HepG2 (cell line): ENCODE data around the gene ARHGEF16. TPM values are rescaled to one million over a fixed set of nuclear protein-coding genes. Genes with fewer than 3 reads are reported as not detected.

Experiments used
- ATAC-seq: fragments of 200-7000 bp; cut with Tn5 transposase; 3 replicates; pipeline ENCODE4 v1.9.1; 2020; ENCODE audit warnings: mild to moderate bottlenecking, moderate library complexity
- BruUV-seq: library from RNA; stranded (reverse); fragments of 400-500 nt; replicated peaks from 2 replicates; lab custom pipeline; 2021; lab: Mats Ljungman, UMichigan
- CTCF ChIA-PET: fragments of 300-600 bp; formaldehyde crosslinking; extraction: SDS; loops from one replicate; lab custom pipeline; 2021; ENCODE audit warnings: low total read pairs, inconsistent platforms, low intra/inter-chr PET ratio; lab: Yijun Ruan, JAX
- POLR2A ChIA-PET: fragments of 350-600 bp; sonication (Branson Sonifier 250); formaldehyde crosslinking; loops from one replicate; lab custom pipeline; 2020; ENCODE audit warnings: antibody characterized with exemption, inconsistent platforms; lab: Yijun Ruan, JAX
- DNase-seq: peaks from one replicate; pipeline ENCODE4 v3.0.0-alpha.2; 2015; ENCODE audit warnings: low spot score
- FAIRE-seq: peaks from 3 replicates; lab custom pipeline; 2011; peaks lifted over from hg19 to GRCh38; lab: Jason Lieb, UNC
- H2AFZ ChIP-seq: one replicate; pipeline ENCODE4 v1.6.1; 2011; ENCODE audit warnings: low read length, inconsistent platforms
- H3K27ac ChIP-seq: fragments of 300-600 bp; 3 replicates; pipeline ENCODE4 v1.8.0; 2011; ENCODE audit warnings: mixed run types, mild to moderate bottlenecking, mixed read lengths, low read length, inconsistent platforms; ENCODE audit not compliant: insufficient read depth; ENCODE audit errors: extremely low read length
- H3K27me3 ChIP-seq, 2 experiments: fragments of 200-600 bp in 1 of 2; 2 replicates in 1 of 2; 3 replicates in 1 of 2; pipeline versions ENCODE4 v1.6.0 to v1.8.0; 2011; ENCODE audit warnings: low read length in 2 of 2, mild to moderate bottlenecking in 2 of 2, moderate library complexity in 2 of 2, inconsistent platforms in 1 of 2; ENCODE audit not compliant: insufficient read depth in 2 of 2, control insufficient read depth in 1 of 2
- H3K36me3 ChIP-seq, 2 experiments: fragments of 200-600 bp in 1 of 2; replicated peaks in 1 of 2; 2 replicates in 1 of 2; 3 replicates in 1 of 2; pipeline versions ENCODE4 v1.5.1 to v1.8.0; 2011; ENCODE audit warnings: low read length in 2 of 2, inconsistent platforms in 1 of 2; ENCODE audit not compliant: insufficient read depth in 2 of 2, control insufficient read depth in 1 of 2
- H3K4me1 ChIP-seq: 2 replicates; pipeline ENCODE4 v1.5.1; 2012; ENCODE audit warnings: low read length, inconsistent platforms; ENCODE audit not compliant: insufficient read depth
- H3K4me2 ChIP-seq: 2 replicates; pipeline ENCODE4 v1.6.0; 2011; ENCODE audit warnings: low read depth, low read length, inconsistent platforms
- H3K4me3 ChIP-seq, 3 experiments: fragments of 200-600 bp in 1 of 3; sonication (generic), shearing (Covaris generic) in 1 of 3; replicated peaks in 1 of 3; 2 replicates each; pipeline ENCODE4 v1.5.1; 2011 to 2016; ENCODE audit warnings: low read length in 3 of 3, inconsistent platforms in 2 of 3, low read depth in 2 of 3, mild to moderate bottlenecking in 2 of 3, control low read depth in 1 of 3, mixed read lengths in 1 of 3; ENCODE audit not compliant: insufficient read depth in 1 of 3
- H3K79me2 ChIP-seq: one replicate; pipeline ENCODE4 v1.6.1; 2011; ENCODE audit warnings: low read length, inconsistent platforms; ENCODE audit not compliant: insufficient read depth
- H3K9ac ChIP-seq: 2 replicates; pipeline ENCODE4 v1.6.0; 2011; ENCODE audit warnings: mild to moderate bottlenecking, low read depth, low read length, inconsistent platforms; ENCODE audit not compliant: insufficient read depth
- H3K9me3 ChIP-seq: 2 replicates; pipeline ENCODE4 v1.5.1; 2012; ENCODE audit warnings: mild to moderate bottlenecking, low read length
- H4K20me1 ChIP-seq: 2 replicates; pipeline ENCODE4 v1.6.0; 2011; ENCODE audit warnings: inconsistent platforms, mild to moderate bottlenecking, low read length, moderate library complexity; ENCODE audit not compliant: insufficient read depth
- GABPB1 ChIP-seq: IDR thresholded peaks from 2 replicates; pipeline ENCODE4 v1.6.1; 2016; ENCODE audit warnings: mild to moderate bottlenecking, missing genetic modification reagents, moderate library complexity, missing compliant biosample characterization
- HMG20B ChIP-seq: conservative IDR thresholded peaks from 2 replicates; pipeline ENCODE4 v1.6.1; 2016; ENCODE audit warnings: missing genetic modification reagents, missing compliant biosample characterization
- ISL2 ChIP-seq: sonication (generic); formaldehyde crosslinking; IDR thresholded peaks from 2 replicates; pipeline ENCODE4 v1.5.0; 2020; ENCODE audit warnings: missing genetic modification reagents
- KLF16 ChIP-seq, 2 experiments: sonication (generic) in 1 of 2; formaldehyde crosslinking in 1 of 2; IDR thresholded peaks; 2 replicates each; pipeline versions ENCODE4 v1.6.1 to v1.8.0; 2016 to 2023; ENCODE audit warnings: missing genetic modification reagents in 2 of 2, missing compliant biosample characterization in 1 of 2
- NKX3-1 ChIP-seq: sonication (generic); formaldehyde crosslinking; IDR thresholded peaks from 2 replicates; pipeline ENCODE4 v1.5.0; 2020; ENCODE audit warnings: missing genetic modification reagents
- SALL1 ChIP-seq: sonication (generic); formaldehyde crosslinking; IDR thresholded peaks from 2 replicates; pipeline ENCODE4 v1.8.0; 2022; ENCODE audit warnings: mild to moderate bottlenecking, missing genetic modification reagents
- SNAPC2 ChIP-seq: sonication (generic); formaldehyde crosslinking; IDR thresholded peaks from 2 replicates; pipeline ENCODE4 v1.8.1; 2022; ENCODE audit warnings: mild to moderate bottlenecking, missing genetic modification reagents
- ZBTB21 ChIP-seq: sonication (generic); formaldehyde crosslinking; IDR thresholded peaks from 2 replicates; pipeline ENCODE4 v1.4.0; 2020; ENCODE audit warnings: missing genetic modification reagents
- ZBTB7B ChIP-seq: sonication (generic); formaldehyde crosslinking; IDR thresholded peaks from 2 replicates; pipeline ENCODE4 v1.4.0; 2020; ENCODE audit warnings: missing genetic modification reagents
- ZNF441 ChIP-seq: sonication (generic); formaldehyde crosslinking; IDR thresholded peaks from 2 replicates; pipeline ENCODE4 v1.7.0; 2021; ENCODE audit warnings: missing genetic modification reagents, borderline replicate concordance
- ZNF563 ChIP-seq: sonication (generic); formaldehyde crosslinking; IDR thresholded peaks from 2 replicates; pipeline ENCODE4 v1.8.0; 2022; ENCODE audit warnings: mild to moderate bottlenecking, moderate library complexity, missing genetic modification reagents
- ZNF784 ChIP-seq: sonication (generic); formaldehyde crosslinking; IDR thresholded peaks from 2 replicates; pipeline ENCODE4 v1.5.1; 2020; ENCODE audit warnings: missing genetic modification reagents, mild to moderate bottlenecking, borderline replicate concordance
- WGBS: methylation state at CpG from one replicate; pipeline ENCODE4 v1.1.6; 2017; ENCODE audit warnings: low lambda C conversion rate; 5-methylcytosine and 5-hydroxymethylcytosine counted together
- in situ Hi-C: cut with HindIII; loops from 2 replicates; pipeline ENCODE4 v1.10.0; 2017; ENCODE audit warnings: low pct_unique_long_range_greater_than_20kb; ENCODE audit not compliant: extremely low pct_ligation_motif_present
- intact Hi-C: fragments of 100-400 bp; cut with micrococcal nuclease; formaldehyde crosslinking; loops from one replicate; pipeline ENCODE4 v1.10.0; 2022; ENCODE audit not compliant: unreplicated experiment
- polyA plus RNA-seq, 8 experiments: library from polyadenylated mRNA; depleted of rRNA in 3 of 8; stranded (reverse) in 7 of 8; unstranded in 1 of 8; fragments of >200 nt; fragmentation: Illumina TruSeq in 4 of 8; extraction: Trizol in 4 of 8; gene quantifications; 2 replicates each; pipeline versions ENCODE4 v1.2.1 to v1.2.3, GENCODE V29; 2011 to 2016; ENCODE audit warnings: low read depth in 4 of 8, missing spikeins in 1 of 8, mixed read lengths in 1 of 8; ENCODE audit not compliant: insufficient read depth in 1 of 8
- total RNA-seq, 5 experiments: library from RNA; depleted of rRNA; stranded (reverse); fragments of >200 nt; fragmentation: Illumina TruSeq; extraction: Trizol; gene quantifications; 2 replicates each; pipeline ENCODE4 v1.2.3, GENCODE V29; 2016; ENCODE audit warnings: low read depth in 1 of 5
- TF ChIP-seq, protein P1 (sequence below): sonication (generic); formaldehyde crosslinking; IDR thresholded peaks from 2 replicates; pipeline ENCODE4 v1.4.0; 2020; ENCODE audit warnings: missing genetic modification reagents
- TF ChIP-seq, protein P2 (sequence below): sonication (generic); formaldehyde crosslinking; IDR thresholded peaks from 2 replicates; pipeline ENCODE4 v1.5.0; 2020; ENCODE audit warnings: mild to moderate bottlenecking, missing genetic modification reagents, borderline replicate concordance

The ARHGEF16 gene
- total and polyA plus RNA-seq, 2 of the 13 experiments (the other 11 are each of a cell fraction or from before 2014, with no cell fraction given) = 20.3 to 39.9 TPM

GRCh38 chr1:3470650-3471355 is 16.3 kb downstream of the ARHGEF16 start (continued):
- TF ChIP-seq ZNF784 (CRISPR knock-in tag) = no peak

DNA sequence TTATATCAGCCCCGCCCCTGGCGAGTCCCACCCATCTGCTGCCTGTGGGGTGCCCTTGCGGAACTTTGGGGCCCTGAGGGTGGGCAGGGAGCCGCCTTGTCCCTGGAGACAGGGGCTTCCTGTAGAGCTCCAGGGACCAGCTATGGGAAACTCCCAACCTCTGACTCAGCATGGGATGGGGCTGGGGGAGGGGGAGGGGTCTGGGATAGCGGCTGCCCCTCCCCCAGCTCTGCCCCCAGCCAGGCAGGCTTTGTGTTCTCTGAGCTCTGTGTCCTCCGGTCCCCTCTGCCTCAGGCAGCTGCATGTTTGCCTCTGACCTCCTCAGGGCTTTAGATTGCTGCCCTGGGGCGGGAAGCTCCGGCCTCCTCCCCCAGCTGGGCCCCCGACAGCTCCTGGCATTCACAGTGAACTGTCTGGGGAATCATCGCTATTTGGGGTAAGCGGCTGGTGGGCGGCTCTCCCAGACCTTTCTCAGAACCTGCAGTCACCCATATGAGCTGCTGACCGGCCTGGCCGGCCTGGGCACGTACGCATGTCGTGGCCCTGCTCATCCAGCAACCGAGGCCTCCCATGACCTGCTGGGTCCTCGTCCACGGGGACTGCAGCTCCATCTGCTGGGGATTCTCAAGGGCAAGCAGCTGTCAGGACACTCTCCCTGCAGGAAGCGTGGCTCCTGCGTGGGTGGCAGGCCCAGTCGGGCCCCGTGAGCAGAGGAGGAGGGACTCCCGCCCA is 17.1 kb downstream of the ARHGEF16 start:
- WGBS = 0% methylated on average over 1 of the region's 25 CpGs
- peak overlapping the region; percentile 96 for H3K27ac ChIP-seq
- peaks cover 26% of the 10 kb centered on the region for H3K4me1 ChIP-seq
- ChIA-PET CTCF (interaction anchor here (0.6 to 3.4 kb wide), 3 partner anchors 15 to 853 kb away, joined by 3 to 57 read pairs (median 4); partner anchors contain the start of gene ARHGEF16), POLR2A (interaction anchor here (0.6 to 3.2 kb wide), 11 partner anchors 10 to 1059 kb away, joined by 3 to 282 read pairs (median 3); partner anchors contain the start of genes ARHGEF16, PEX10 and WRAP73)
- no peaks in the 10 kb centered on the region for H4K20me1 ChIP-seq
- DNase-seq (peak; percentile 89), FAIRE-seq (peak; percentile 72), ATAC-seq (peak; percentile 80)
- intact Hi-C loops (loop anchor here (1.0 kb wide), 1 partner anchor 18 kb away; no protein-coding TSS in a partner anchor), in situ Hi-C loops (no loop called here)
- H3K4me2 ChIP-seq = peak overlapping the region; percentile 73
- H3K79me2 ChIP-seq = no peaks in the 10 kb centered on the region
- H3K9me3 ChIP-seq = no peaks in the 10 kb centered on the region
- H3K27me3 ChIP-seq = no peaks in the 10 kb centered on the region
- H3K4me3 ChIP-seq = peak overlapping the region in 2 of 3 experiments; percentile 9 to 62; a peak in 4 of 6 replicates
- peaks cover 10 to 14% of the 10 kb centered on the region in 2 experiments; a peak in 3 of 5 replicates for H3K36me3 ChIP-seq
- H3K9ac ChIP-seq = peak overlapping the region; percentile 71
- no peak overlapping the region for H2AFZ ChIP-seq
- TSS peak; percentile 60 for BruUV-seq
- TF ChIP-seq ZBTB21 (CRISPR knock-in tag) = no peak
- peak; percentile 40; the same call in 1 of the 2 replicates for TF ChIP-seq ISL2 (CRISPR knock-in tag)
- peak; percentile 88; the same call in 1 of the 2 replicates for TF ChIP-seq SNAPC2
- peak; percentile 62 for TF ChIP-seq ZBTB7B (CRISPR knock-in tag)
- peak in 1 of 2 experiments; percentile 90; a peak in 2 of 4 replicates for TF ChIP-seq KLF16 (CRISPR knock-in tag; IDR thresholded peaks at IDR 0.05)
- TF ChIP-seq, protein P1, sequence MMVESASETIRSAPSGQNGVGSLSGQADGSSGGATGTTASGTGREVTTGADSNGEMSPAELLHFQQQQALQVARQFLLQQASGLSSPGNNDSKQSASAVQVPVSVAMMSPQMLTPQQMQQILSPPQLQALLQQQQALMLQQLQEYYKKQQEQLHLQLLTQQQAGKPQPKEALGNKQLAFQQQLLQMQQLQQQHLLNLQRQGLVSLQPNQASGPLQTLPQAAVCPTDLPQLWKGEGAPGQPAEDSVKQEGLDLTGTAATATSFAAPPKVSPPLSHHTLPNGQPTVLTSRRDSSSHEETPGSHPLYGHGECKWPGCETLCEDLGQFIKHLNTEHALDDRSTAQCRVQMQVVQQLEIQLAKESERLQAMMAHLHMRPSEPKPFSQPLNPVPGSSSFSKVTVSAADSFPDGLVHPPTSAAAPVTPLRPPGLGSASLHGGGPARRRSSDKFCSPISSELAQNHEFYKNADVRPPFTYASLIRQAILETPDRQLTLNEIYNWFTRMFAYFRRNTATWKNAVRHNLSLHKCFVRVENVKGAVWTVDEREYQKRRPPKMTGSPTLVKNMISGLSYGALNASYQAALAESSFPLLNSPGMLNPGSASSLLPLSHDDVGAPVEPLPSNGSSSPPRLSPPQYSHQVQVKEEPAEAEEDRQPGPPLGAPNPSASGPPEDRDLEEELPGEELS (CRISPR knock-in tag) = peak; percentile 78
- no peak for TF ChIP-seq ZNF441 (CRISPR knock-in tag)
- TF ChIP-seq, protein P2, sequence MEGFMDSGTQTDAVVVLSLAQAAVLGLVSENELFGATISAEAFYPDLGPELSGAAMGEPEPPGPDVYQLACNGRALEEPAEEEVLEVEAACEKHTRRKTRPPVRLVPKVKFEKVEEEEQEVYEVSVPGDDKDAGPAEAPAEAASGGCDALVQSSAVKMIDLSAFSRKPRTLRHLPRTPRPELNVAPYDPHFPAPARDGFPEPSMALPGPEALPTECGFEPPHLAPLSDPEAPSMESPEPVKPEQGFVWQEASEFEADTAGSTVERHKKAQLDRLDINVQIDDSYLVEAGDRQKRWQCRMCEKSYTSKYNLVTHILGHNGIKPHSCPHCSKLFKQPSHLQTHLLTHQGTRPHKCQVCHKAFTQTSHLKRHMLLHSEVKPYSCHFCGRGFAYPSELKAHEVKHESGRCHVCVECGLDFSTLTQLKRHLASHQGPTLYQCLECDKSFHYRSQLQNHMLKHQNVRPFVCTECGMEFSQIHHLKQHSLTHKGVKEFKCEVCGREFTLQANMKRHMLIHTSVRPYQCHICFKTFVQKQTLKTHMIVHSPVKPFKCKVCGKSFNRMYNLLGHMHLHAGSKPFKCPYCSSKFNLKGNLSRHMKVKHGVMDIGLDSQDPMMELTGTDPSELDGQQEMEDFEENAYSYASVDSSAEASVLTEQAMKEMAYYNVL (CRISPR knock-in tag) = peak; percentile 79; the same call in 1 of the 2 replicates
- TF ChIP-seq GABPB1 (CRISPR knock-in tag) = peak; percentile 70
- TF ChIP-seq NKX3-1 (CRISPR knock-in tag) = peak; percentile 60; the same call in 1 of the 2 replicates
- TF ChIP-seq SALL1 (CRISPR knock-in tag) = peak; percentile 68
- TF ChIP-seq ZNF563 (CRISPR knock-in tag) = no peak
- TF ChIP-seq HMG20B (CRISPR knock-in tag) = peak; percentile 62; the same call in 1 of the 2 replicates
